Caki2 (cell line): ENCODE data around the gene ADAMTS4. TPM values are rescaled to one million over a fixed set of nuclear protein-coding genes. Genes with fewer than 3 reads are reported as not detected.

ENCODE experiments used
- DNase-seq: peaks from one replicate; pipeline ENCODE4 v3.0.0-alpha.2; 2015; ENCODE audit warnings: low read depth
- in situ Hi-C: cut with HindIII; loops from 2 replicates; pipeline ENCODE4 v1.10.0; 2016; ENCODE audit warnings: low sequenced_read_pairs, low pct_unique_long_range_greater_than_20kb, mixed read lengths
- total RNA-seq: library from RNA; depleted of rRNA; stranded (reverse); fragments of >200 nt; shearing (Covaris generic); gene quantifications from 2 replicates; pipeline ENCODE4 v1.2.3, GENCODE V29; 2014; ENCODE audit warnings: low replicate concordance

ADAMTS4 gene
- total RNA-seq, 1 experiment from 2014 or later: not detected

GRCh38 chr1:161180639-161181038 lies 18.2 kb downstream of the ADAMTS4 start:
- in situ Hi-C loops: no loop called here
- no peak for DNase-seq

- in situ Hi-C loops: no loop called here
Observed at GRCh38 chr1:161179698-161180097, 19.2 kb downstream of the ADAMTS4 start.

GRCh38 chr1:161177936-161178244 lies 21.0 kb downstream of the ADAMTS4 start:
- DNase-seq: no peak
- in situ Hi-C loops: no loop called here

More at GRCh38 chr1:161179698-161180097, 19.2 kb downstream of the ADAMTS4 start:
- no peak for DNase-seq

GRCh38 chr1:161177112-161177935 lies 21.5 kb downstream of the ADAMTS4 start, which contains the start of gene B4GALT3:
Gene B4GALT3, minus strand, starts transcription at chr1:161177507. Its CDS starts 1,447 bp downstream, at chr1:161176060.
- in situ Hi-C loops: no loop called here
- peak; percentile 73 for DNase-seq

- in situ Hi-C loops: no loop called here
- DNase-seq: no peak
Observed at GRCh38 chr1:161176468-161177111, 22.3 kb downstream of the ADAMTS4 start.

GRCh38 chr1:161175771-161176453 lies 22.9 kb downstream of the ADAMTS4 start:
- no peak for DNase-seq
- in situ Hi-C loops: no loop called here

- in situ Hi-C loops: no loop called here
Observed at GRCh38 chr1:161174911-161175310, 23.9 kb downstream of the ADAMTS4 start.

GRCh38 chr1:161173711-161174110 lies 25.1 kb downstream of the ADAMTS4 start:
- DNase-seq: no peak
- in situ Hi-C loops: no loop called here

More at GRCh38 chr1:161174911-161175310, 23.9 kb downstream of the ADAMTS4 start:
- DNase-seq: no peak

- in situ Hi-C loops: no loop called here
Observed at GRCh38 chr1:161172776-161173376, 26.0 kb downstream of the ADAMTS4 start.

GRCh38 chr1:161172349-161172748 lies 26.5 kb downstream of the ADAMTS4 start:
- in situ Hi-C loops: no loop called here
- no peak for DNase-seq

More at GRCh38 chr1:161172776-161173376, 26.0 kb downstream of the ADAMTS4 start:
- no peak for DNase-seq

- no peak for DNase-seq
- in situ Hi-C loops: no loop called here
Observed at GRCh38 chr1:161171696-161172095, 27.2 kb downstream of the ADAMTS4 start.

- DNase-seq: no peak
- in situ Hi-C loops: no loop called here
Observed at GRCh38 chr1:161171191-161171590, 27.7 kb downstream of the ADAMTS4 start.

GRCh38 chr1:161168906-161169305 lies 29.9 kb downstream of the ADAMTS4 start:
- in situ Hi-C loops: no loop called here

GRCh38 chr1:161166669-161167548 lies 31.9 kb downstream of the ADAMTS4 start:
- in situ Hi-C loops: no loop called here
- peak; percentile 15 for DNase-seq

More at GRCh38 chr1:161168906-161169305, 29.9 kb downstream of the ADAMTS4 start:
- no peak for DNase-seq

GRCh38 chr1:161165742-161166668 lies 32.8 kb downstream of the ADAMTS4 start, which contains the start of gene PPOX:
Gene PPOX, plus strand, starts transcription at chr1:161166426. Its CDS starts 422 bp downstream, at chr1:161166848.
- peak; percentile 97 for DNase-seq
- in situ Hi-C loops: no loop called here

- no peak for DNase-seq
- in situ Hi-C loops: no loop called here
Observed at GRCh38 chr1:161164901-161165610, 33.8 kb downstream of the ADAMTS4 start.
